Activated naive CD4-positive, alpha-beta T cell treated with anti-CD3 and anti-CD28 coated beads for 36 hours (primary cell): ENCODE results near the gene MSMB. TPM values are rescaled to one million over a fixed set of nuclear protein-coding genes. Genes with fewer than 3 reads are reported as not detected.
"Not testable (repeated sequence)": the region's sequence is repeated elsewhere in the genome, so short reads cannot be mapped to it uniquely, and the experiment has no call there.

ENCODE experiments used
- CTCF ChIA-PET: fragments of 350-600 bp; sonication (Branson Sonifier 250); formaldehyde crosslinking; loops from one replicate; lab custom pipeline; 2021; ENCODE audit warnings: antibody characterized with exemption; lab: Charles Lee
- DNase-seq: peaks from one replicate; pipeline ENCODE4 v3.0.0-alpha.2; 2020
- H3K27ac Mint-ChIP-seq: one replicate; pipeline ENCODE4 v1.8.0; 2021; ENCODE audit warnings: mild to moderate bottlenecking, mixed read lengths
- H3K27me3 Mint-ChIP-seq: one replicate; pipeline ENCODE4 v1.8.0; 2021; ENCODE audit warnings: low read depth, mixed read lengths
- H3K36me3 Mint-ChIP-seq: one replicate; pipeline ENCODE4 v1.8.0; 2021; ENCODE audit warnings: low read depth, mixed read lengths
- H3K4me1 Mint-ChIP-seq: one replicate; pipeline ENCODE4 v1.8.0; 2021; ENCODE audit warnings: low read depth, mixed read lengths
- H3K4me3 Mint-ChIP-seq: one replicate; pipeline ENCODE4 v1.8.0; 2021; ENCODE audit warnings: mild to moderate bottlenecking, moderate library complexity, mixed read lengths
- H3K9me3 Mint-ChIP-seq: one replicate; pipeline ENCODE4 v1.8.0; 2021; ENCODE audit warnings: mixed read lengths
- intact Hi-C: fragments of 100-400 bp; cut with micrococcal nuclease; formaldehyde crosslinking; loops from one replicate; pipeline ENCODE4 v1.15.1; 2023
- total RNA-seq, 2 experiments: library from RNA; stranded (reverse); gene quantifications; one replicate each; pipeline ENCODE4 v1.2.3, GENCODE V29; 2021

The MSMB gene
- total RNA-seq, 2 experiments from 2014 or later, result not detected

DNA sequence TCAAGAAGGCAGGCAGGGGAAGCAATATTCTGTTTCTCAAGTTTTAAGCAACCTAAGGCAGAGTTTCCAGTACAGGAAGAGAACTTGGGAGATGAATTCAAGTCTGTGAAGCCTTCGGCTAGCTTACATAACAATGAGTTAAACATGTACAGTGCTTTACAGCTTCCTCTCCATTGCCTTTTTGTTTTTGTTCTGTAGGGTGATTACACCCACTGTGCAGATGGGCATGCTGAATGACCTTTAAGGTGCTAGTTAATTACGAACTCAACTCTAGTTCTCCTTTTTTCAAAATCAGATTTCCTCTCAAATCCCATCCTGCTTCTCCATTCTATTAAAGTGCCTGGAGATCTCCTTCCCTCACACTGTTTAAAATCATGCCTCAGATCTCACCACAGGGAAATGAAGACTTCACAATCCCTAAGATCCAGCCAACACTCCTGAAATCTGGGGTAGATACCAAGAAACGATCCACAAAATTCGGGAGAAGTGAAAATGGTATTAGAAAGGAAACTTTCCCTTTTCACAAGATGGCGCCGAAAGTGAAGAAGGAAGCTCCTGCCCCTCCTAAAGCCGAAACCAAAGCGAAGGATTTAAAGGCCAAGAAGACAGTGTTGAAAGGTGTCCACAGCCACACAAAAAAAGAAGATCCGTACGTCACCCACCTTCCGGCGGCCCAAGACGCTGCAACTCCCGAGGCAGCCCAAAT lies 16.8 kb upstream of the MSMB start:
- Mint-ChIP-seq H3K4me3 (no peak overlapping the region), H3K4me1 (no peaks in the 10 kb centered on the region), H3K27me3 (no peaks in the 10 kb centered on the region), H3K9me3 (no peaks in the 10 kb centered on the region), H3K36me3 (no peaks in the 10 kb centered on the region), H3K27ac (no peak overlapping the region)
- intact Hi-C loops, result no loop called here
- DNase-seq, result no peak
- CTCF ChIA-PET, result no interaction called here

DNA sequence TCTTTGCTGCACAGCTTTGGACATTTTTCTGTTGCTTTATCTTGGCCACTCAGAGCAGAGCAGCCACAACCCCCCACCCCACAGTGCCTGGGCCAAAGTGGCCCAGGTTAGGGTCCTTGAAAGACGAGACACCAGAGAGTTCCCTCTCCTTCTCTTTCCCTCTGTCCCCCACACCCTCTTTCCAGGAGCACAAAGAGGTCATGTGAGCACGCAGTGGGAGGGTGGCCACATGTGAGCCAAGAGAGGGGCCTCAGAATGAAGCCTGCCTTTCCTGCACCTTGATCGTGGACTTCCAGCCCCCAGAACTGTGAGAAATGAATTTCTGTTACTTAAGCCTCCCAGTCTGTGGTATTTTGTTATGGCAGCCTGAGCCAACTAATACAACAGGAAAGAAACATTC lies 14.6 kb upstream of the MSMB start:
- Mint-ChIP-seq H3K9me3 (peaks cover 7% of the 10 kb centered on the region), H3K27ac (no peak overlapping the region), H3K36me3 (no peaks in the 10 kb centered on the region), H3K4me1 (no peaks in the 10 kb centered on the region), H3K27me3 (no peaks in the 10 kb centered on the region), H3K4me3 (no peak overlapping the region)
- CTCF ChIA-PET, result interaction anchor here (0.8 kb wide), 1 partner anchor 12 kb away, joined by 3 read pairs; no protein-coding TSS in a partner anchor
- no peak for DNase-seq
- intact Hi-C loops, result no loop called here

DNA sequence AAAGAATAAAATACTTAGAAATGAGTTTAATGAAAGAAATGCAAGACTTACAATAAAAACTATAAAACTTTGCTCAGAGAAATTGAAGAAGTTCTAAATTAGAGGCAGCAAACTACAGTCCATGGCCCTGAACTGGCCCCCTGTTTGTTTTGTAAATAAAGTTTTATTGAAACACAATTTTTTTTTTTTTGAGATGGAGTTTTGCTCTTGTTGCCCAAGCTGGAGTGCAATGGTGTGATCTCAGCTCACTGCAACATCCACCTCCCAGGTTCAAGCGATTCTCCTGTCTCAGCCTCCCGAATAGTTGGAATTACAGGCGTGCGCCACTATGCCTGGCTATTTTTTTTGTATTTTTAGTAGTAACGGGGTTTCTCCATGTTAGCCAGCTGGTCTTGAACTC lies 11.9 kb upstream of the MSMB start:
- intact Hi-C loops, H3K27ac Mint-ChIP-seq, H3K4me3 Mint-ChIP-seq, CTCF ChIA-PET, DNase-seq, H3K36me3 Mint-ChIP-seq, H3K27me3 Mint-ChIP-seq, H3K9me3 Mint-ChIP-seq, H3K4me1 Mint-ChIP-seq: not testable (repeated sequence)

DNA sequence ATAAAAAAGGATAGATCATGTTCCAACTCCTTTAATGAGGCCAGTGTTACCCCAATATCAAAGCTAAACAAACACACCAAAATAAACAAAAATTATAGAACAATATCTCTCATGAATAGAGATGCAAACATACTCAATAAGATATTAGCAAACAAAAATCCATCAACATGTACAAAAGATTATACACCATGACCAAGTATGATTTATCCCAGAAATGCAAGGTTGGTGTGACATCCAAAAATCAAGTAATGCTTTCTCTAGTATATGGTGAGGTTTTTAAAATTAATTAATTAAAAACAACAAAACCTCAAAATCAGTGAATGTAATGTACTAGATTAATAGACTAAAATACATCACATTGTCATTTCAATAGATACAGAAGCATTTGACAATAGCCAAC lies 11.0 kb upstream of the MSMB start:
- no peak for DNase-seq
- H3K4me1 Mint-ChIP-seq, result no peaks in the 10 kb centered on the region
- CTCF ChIA-PET, result no interaction called here
- H3K27me3 Mint-ChIP-seq, result no peaks in the 10 kb centered on the region
- H3K27ac Mint-ChIP-seq, result no peak overlapping the region
- no peak overlapping the region for H3K4me3 Mint-ChIP-seq
- intact Hi-C loops, result no loop called here
- H3K36me3 Mint-ChIP-seq, result no peaks in the 10 kb centered on the region
- peaks cover 7% of the 10 kb centered on the region for H3K9me3 Mint-ChIP-seq

DNA sequence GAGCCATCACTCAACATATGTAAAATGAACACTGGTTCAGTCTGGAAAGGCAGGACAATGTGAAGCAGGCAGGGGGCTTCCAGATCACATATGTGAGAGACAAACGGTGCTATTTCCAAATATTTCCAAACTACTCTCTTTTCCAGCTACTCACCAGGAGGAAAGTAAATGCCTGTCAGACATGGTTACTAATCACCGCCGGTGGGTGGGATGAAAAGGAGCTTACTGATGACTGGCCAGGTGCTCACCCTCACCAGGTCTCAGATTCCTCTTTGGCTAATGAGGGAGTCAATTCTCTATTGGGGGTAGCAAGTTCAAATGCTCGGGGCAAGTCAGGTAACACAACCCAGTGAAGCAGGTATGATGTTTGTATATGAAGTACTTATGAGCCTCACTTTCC lies 9.7 kb upstream of the MSMB start:
- no peak for DNase-seq
- Mint-ChIP-seq H3K27ac (no peak overlapping the region), H3K4me3 (no peak overlapping the region), H3K36me3 (no peaks in the 10 kb centered on the region), H3K4me1 (no peaks in the 10 kb centered on the region), H3K27me3 (no peaks in the 10 kb centered on the region), H3K9me3 (peaks cover 7% of the 10 kb centered on the region)
- CTCF ChIA-PET, result no interaction called here
- intact Hi-C loops, result no loop called here

DNA sequence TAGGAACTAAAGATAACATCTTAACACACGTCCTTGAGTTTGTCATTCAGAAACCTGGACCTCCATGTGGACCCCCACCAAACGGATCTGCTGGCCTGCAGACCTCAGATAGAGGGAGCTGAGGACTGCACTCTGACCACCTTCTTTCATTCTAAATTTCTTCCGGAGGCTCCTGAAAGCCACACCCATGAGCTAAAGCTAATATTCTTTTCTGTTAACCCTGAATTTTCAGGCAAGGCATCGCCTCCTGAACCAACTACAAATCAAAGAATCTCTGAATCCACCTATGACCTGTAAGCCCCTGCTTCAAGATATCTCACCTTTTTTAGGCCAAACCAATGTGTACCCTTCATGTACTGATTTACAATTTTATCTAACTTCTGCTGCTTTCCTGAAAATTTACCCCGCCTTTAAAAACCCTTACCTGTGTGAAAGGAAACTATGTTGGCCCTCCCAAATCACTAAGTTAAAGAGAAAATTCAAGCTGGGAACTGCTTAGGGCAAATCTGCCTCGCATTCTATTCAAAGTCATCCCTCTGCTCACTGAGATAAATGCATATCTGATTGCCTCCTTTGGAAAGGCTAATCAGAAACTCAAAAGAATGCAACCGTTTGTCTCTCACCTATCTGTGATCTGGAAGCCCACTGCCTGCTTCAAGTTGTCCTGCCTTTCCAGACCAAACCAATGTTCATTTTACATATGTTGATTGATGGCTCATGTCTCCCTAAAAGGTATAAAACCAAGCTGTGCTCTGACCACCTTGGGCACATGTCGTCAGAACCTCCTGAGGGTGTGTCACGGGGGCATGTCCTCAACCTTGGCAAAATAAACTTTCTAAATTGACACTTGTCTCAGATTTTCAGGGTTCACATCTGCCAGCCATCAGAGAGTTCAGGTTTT lies 7.7 kb upstream of the MSMB start:
- Mint-ChIP-seq H3K9me3 (peaks cover 7% of the 10 kb centered on the region), H3K27me3 (no peaks in the 10 kb centered on the region), H3K4me1 (no peaks in the 10 kb centered on the region), H3K36me3 (no peaks in the 10 kb centered on the region), H3K4me3 (no peak overlapping the region), H3K27ac (no peak overlapping the region)
- intact Hi-C loops, result no loop called here
- no peak for DNase-seq
- CTCF ChIA-PET, result interaction anchor here (0.6 kb wide), 1 partner anchor 10 kb away, joined by 3 read pairs; no protein-coding TSS in a partner anchor

DNA sequence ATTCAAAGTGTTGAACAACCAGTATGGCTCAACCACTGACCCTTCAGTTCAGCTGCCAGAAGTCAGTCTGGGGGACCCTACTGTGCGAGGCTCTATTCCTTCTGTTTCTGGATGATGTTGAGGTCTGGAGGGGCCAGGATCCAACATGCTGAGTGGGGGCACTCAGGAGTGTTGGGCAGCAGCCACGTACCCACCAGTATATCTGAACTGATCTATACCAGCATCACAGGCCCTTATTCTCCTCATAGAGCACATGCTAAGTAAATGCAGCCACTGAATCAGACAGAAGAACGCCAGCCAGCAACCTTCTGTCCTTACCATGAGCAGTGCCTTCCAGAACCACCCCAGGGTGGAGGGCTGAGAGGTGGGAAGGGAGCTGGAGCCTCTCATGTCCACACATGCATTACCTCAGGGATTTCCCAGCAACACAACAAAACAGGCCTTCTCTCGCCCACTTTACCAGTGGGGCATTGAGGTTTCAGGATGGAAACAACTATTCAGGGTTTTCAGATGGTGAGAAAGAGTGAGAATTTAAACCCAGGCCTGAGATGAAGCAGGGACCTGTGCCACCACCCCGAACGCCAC lies 6.8 kb upstream of the MSMB start:
- Mint-ChIP-seq H3K36me3 (no peaks in the 10 kb centered on the region), H3K9me3 (peaks cover 7% of the 10 kb centered on the region), H3K4me3 (no peak overlapping the region), H3K4me1 (no peaks in the 10 kb centered on the region), H3K27me3 (no peaks in the 10 kb centered on the region), H3K27ac (no peak overlapping the region)
- intact Hi-C loops, result no loop called here
- CTCF ChIA-PET, result no interaction called here
- no peak for DNase-seq

DNA sequence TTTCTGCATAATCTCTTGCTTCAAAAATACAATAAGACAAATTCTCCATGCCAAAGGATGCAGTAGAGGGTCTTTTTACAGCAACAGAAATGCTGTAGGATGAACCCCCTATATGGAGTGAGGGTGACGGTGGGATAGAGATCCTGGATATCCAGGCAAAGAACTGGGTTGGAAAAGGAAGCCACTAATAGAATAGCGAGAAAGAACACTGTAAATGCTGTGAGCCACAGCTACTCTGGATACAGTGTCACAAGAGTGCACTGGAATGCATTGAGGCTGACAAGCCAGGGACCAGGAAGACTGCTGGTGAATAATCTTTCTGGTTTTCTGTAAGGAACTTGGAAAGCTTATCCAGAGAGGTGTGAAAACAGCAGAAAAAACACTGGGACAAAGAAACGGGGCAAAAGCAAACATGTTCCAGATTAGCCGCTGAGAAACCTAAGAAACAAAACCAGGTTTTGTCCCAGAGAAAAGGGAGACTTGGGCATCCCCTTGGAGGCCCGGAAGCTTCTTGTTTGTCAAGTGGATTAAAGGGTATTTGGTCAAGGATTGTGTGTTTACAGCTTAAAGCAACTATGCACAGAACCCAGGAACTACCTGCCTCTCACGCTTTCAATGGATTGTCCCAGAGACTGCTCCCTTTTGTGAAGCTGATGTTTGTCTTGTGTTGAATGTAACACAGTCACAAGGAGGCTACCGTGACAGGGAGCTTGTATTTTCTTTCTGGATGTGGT lies 6.2 kb upstream of the MSMB start:
- Mint-ChIP-seq H3K9me3 (peaks cover 4% of the 10 kb centered on the region), H3K36me3 (no peaks in the 10 kb centered on the region), H3K27ac (no peak overlapping the region), H3K27me3 (no peaks in the 10 kb centered on the region), H3K4me3 (no peak overlapping the region), H3K4me1 (no peaks in the 10 kb centered on the region)
- CTCF ChIA-PET, result interaction anchor here (0.6 kb wide), 1 partner anchor 14 kb away, joined by 3 read pairs; no protein-coding TSS in a partner anchor
- intact Hi-C loops, result no loop called here
- no peak for DNase-seq

DNA sequence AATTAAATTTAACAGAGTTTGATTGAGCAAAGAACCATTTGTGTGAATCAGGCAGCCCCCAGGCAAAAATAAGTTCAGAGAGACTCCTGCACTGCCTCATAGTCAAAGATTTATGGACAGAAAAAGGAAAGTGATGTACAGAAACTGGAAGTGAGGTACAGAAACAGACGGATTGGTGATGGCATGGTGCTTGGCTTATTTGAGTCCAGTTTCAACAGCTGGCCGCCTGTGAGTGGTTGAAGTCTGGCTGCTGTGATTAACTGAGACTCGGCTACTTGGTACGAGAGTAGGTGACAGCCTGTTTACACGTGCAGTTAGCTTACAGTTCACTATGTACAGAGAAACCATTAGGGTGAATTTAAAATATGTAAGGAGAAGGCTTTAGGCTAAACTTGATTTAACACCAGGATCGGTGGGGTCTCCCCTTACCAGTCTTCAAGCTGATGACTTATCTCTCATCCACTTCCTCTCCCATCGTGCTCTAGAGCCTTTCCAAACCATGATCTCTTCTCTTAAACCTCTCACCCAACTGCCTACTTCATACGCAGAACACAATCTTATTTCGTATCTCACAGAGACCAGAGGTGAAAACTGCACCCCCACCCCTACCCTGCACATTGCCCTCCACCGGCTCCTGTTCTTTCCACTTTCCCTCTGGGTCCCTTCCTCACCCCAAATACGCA lies 5.0 kb upstream of the MSMB start:
- Mint-ChIP-seq H3K27ac (no peak overlapping the region), H3K27me3 (no peaks in the 10 kb centered on the region), H3K36me3 (no peaks in the 10 kb centered on the region), H3K9me3 (no peaks in the 10 kb centered on the region), H3K4me3 (no peak overlapping the region), H3K4me1 (no peaks in the 10 kb centered on the region)
- intact Hi-C loops, result no loop called here
- DNase-seq, result no peak
- CTCF ChIA-PET, result interaction anchor here (0.6 kb wide), 1 partner anchor 47 kb away, joined by 3 read pairs; no protein-coding TSS in a partner anchor

DNA sequence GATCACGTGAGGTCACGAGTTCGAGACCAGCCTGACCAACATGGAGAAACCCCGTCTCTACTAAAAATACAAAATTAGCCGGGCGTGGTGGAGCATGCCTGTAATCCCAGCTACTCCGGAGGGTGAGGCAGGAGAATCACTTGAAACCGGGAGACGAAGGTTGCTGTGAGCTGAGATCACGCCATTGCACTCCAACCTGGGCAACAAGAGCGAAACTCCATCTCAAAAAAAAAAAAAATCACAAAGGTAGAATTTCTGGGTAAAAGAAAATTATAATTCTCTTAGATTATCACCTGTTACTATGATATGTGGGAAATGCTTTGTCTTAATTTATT lies 3.4 kb upstream of the MSMB start:
- H3K36me3 Mint-ChIP-seq, H3K27ac Mint-ChIP-seq, intact Hi-C loops, H3K4me1 Mint-ChIP-seq, H3K9me3 Mint-ChIP-seq, CTCF ChIA-PET, H3K27me3 Mint-ChIP-seq, H3K4me3 Mint-ChIP-seq, DNase-seq: not testable (repeated sequence)

DNA sequence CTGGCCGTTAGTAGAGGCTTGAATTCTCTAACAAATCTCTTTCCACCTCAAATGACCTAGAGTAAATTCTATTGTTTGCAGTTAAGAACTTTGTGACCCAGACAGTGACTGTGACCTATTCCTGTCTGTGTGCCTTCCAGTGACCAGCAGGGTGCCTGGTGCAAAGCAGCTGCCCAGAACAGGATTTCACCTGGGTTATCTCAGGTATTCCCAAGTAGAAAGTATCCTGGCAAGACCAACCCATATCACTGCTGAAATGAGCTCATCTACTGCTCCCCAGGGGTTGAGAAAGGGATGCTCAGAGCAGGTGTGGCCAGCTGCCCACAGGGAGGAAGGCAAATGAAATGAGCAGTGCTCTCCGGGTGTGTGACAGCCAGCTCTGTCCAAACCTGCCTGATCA lies 2.1 kb upstream of the MSMB start:
- Mint-ChIP-seq H3K9me3 (no peaks in the 10 kb centered on the region), H3K27me3 (no peaks in the 10 kb centered on the region), H3K4me3 (no peak overlapping the region), H3K36me3 (no peaks in the 10 kb centered on the region), H3K27ac (no peak overlapping the region), H3K4me1 (no peaks in the 10 kb centered on the region)
- CTCF ChIA-PET, result interaction anchor here (0.6 to 1.0 kb wide), 2 partner anchors 12 to 19 kb away, joined by 3 read pairs; no protein-coding TSS in a partner anchor
- intact Hi-C loops, result no loop called here
- no peak for DNase-seq

DNA sequence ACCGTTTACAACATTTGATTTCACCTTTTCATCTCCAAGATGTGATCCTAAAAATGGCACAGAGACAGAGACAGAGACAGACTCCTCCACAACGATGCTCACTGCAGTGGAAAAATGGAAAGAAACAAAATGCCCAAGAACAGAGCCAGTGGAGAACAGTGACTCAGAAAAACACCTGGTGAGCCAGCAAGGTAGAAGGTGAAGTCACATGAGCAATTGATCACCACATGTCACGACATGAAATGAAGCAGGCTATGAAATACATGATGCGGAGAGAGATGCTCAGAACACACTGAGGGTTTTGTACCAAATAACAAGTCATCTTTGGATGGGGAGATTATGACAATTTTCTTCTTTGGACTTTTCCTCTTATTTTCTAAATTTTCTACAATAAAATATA lies 3.5 kb downstream of the MSMB start:
- intact Hi-C loops, result no loop called here
- Mint-ChIP-seq H3K4me1 (no peaks in the 10 kb centered on the region), H3K36me3 (no peaks in the 10 kb centered on the region), H3K27me3 (no peaks in the 10 kb centered on the region), H3K4me3 (no peak overlapping the region), H3K9me3 (no peaks in the 10 kb centered on the region), H3K27ac (no peak overlapping the region)
- DNase-seq, result no peak
- CTCF ChIA-PET, result no interaction called here
